ENCODE measurements around the gene CRABP2. TPM values are rescaled to one million over a fixed set of nuclear protein-coding genes. Genes with fewer than 3 reads are reported as not detected.

CRABP2 gene
- polyA plus RNA-seq, 1 of the 3 experiments (the other 2 are of a cell fraction), result 42.1 TPM

- peak within 1 kb of the TSS; percentile 76 to 87 for H3K4me3 ChIP-seq (ENCODE audit: low read depth in 2 of 2, low read length in 1 of 2)
- peak within 1 kb of the TSS; percentile 93 for H3K9ac ChIP-seq
- peak within 1 kb of the TSS; percentile 95 for H3K4me2 ChIP-seq
- H2AFZ ChIP-seq (ENCODE audit: low read depth), result peak within 1 kb of the TSS; percentile 84
- H3K4me1 ChIP-seq (ENCODE audit: control insufficient read depth in 1 of 2, insufficient read depth in 2 of 2, low read depth in 1 of 2, low read length in 1 of 2), result peaks cover 28 to 57% of the 10 kb centered on the region in 2 experiments
- no peaks in the 10 kb centered on the region for H3K27me3 ChIP-seq (ENCODE audit: insufficient read depth)
- peak; percentile 87 for DNase-seq
- H4K20me1 ChIP-seq (ENCODE audit: insufficient read depth), result peaks cover 39% of the 10 kb centered on the region
- no peaks in the 10 kb centered on the region for H3K9me2 ChIP-seq
- peaks cover 72% of the 10 kb centered on the region for H3K79me2 ChIP-seq (ENCODE audit: insufficient read depth)
- ChIA-PET CTCF (interaction anchor here (1.4 to 38.0 kb wide), 16 partner anchors 13 to 200 kb away, joined by 4 to 2702 read pairs (median 30); partner anchors contain the start of genes CRABP2, HDGF, INSRR and MRPL24), POLR2A (interaction anchor here (0.6 to 3.6 kb wide), 17 partner anchors 13 to 133 kb away, joined by 3 to 25 read pairs (median 5); partner anchors contain the start of genes CRABP2, HDGF, MRPL24 and NES)
- peaks cover 24 to 33% of the 10 kb centered on the region in 2 experiments for H3K36me3 ChIP-seq (replicated peaks in 1 of 2; ENCODE audit: control insufficient read depth in 1 of 2, insufficient read depth in 2 of 2, low read length in 1 of 2)
- peak within 1 kb of the TSS; percentile 83 to 88 for H3K27ac ChIP-seq (ENCODE audit: low read depth in 2 of 2, low read length in 1 of 2)
- peaks cover 13% of the 10 kb centered on the region for H3F3A ChIP-seq (replicated peaks; ENCODE audit: insufficient read depth)
- under 1% methylated on average over 29 of the region's 46 CpGs for WGBS (ENCODE audit: low lambda C conversion rate)
- H3K9me3 ChIP-seq, result no peaks in the 10 kb centered on the region
- TF ChIP-seq GABPA (IDR thresholded peaks at IDR 0.05; ENCODE audit: low read depth) (peak; percentile 88), FOSL2 (IDR thresholded peaks at IDR 0.05; ENCODE audit: borderline replicate concordance, low read depth) (no peak), SMC3 (IDR thresholded peaks at IDR 0.05; ENCODE audit: low read depth, low read length) (0 out of 2 replicates have a peak, but pooled peaks have one; percentile 10), MAX (IDR thresholded peaks at IDR 0.05; ENCODE audit: low read depth) (peak; percentile 70), USF2 (IDR thresholded peaks at IDR 0.05; ENCODE audit: borderline replicate concordance, low read depth, low read length) (no peak), IRF3 (IDR thresholded peaks at IDR 0.05; ENCODE audit: low read depth, low read length) (no peak), SIN3A (IDR thresholded peaks at IDR 0.05; ENCODE audit: borderline replicate concordance, low read depth, low read length) (no peak), RCOR1 (IDR thresholded peaks at IDR 0.05; ENCODE audit: low read length) (no peak), TAF1 (IDR thresholded peaks at IDR 0.05; ENCODE audit: borderline replicate concordance, low read depth, low read length) (peak; percentile 54), EP300 (IDR thresholded peaks at IDR 0.05; ENCODE audit: borderline replicate concordance in 1 of 2, low read depth in 1 of 2, low read length in 1 of 2) (no peak), ELF1 (IDR thresholded peaks at IDR 0.05) (peak; percentile 72; the same call in 1 of the 2 replicates), ZBTB33 (IDR thresholded peaks at IDR 0.05; ENCODE audit: borderline replicate concordance, low read depth) (no peak), EZH2phosphoT487 (IDR thresholded peaks at IDR 0.05; ENCODE audit: borderline replicate concordance, low read depth) (no peak), USF1 (IDR thresholded peaks at IDR 0.05; ENCODE audit: borderline replicate concordance, low read depth) (no peak), NRF1 (IDR thresholded peaks at IDR 0.05; ENCODE audit: low read depth, low read length) (peak; percentile 57), CHD2 (IDR thresholded peaks at IDR 0.05; ENCODE audit: low read length, partially characterized antibody) (no peak), MXI1 (IDR thresholded peaks at IDR 0.05; ENCODE audit: low read depth, low read length) (no peak), MEF2A (IDR thresholded peaks at IDR 0.05; ENCODE audit: borderline replicate concordance, low read depth) (no peak), FOXJ3 (CRISPR knock-in tag; IDR thresholded peaks at IDR 0.05) (no peak), FOXM1 (IDR thresholded peaks at IDR 0.05; ENCODE audit: low read depth) (no peak), JUND (IDR thresholded peaks at IDR 0.05) (no peak), POLR2AphosphoS5 (IDR thresholded peaks at IDR 0.05; ENCODE audit: low read depth, low read length) (peak; percentile 53; the same call in 1 of the 2 replicates), GATA2 (CRISPR knock-in tag; IDR thresholded peaks at IDR 0.05) (no peak), RAD21 (IDR thresholded peaks at IDR 0.05; ENCODE audit: low read length) (peak; percentile 9; the same call in 1 of the 2 replicates), NFIC (IDR thresholded peaks at IDR 0.05; ENCODE audit: borderline replicate concordance) (no peak), TCF12 (IDR thresholded peaks at IDR 0.05) (no peak), TEAD4 (IDR thresholded peaks at IDR 0.05; ENCODE audit: borderline replicate concordance, insufficient read depth) (no peak), PBX3 (IDR thresholded peaks at IDR 0.05) (no peak), YY1 (IDR thresholded peaks at IDR 0.05; ENCODE audit: low read depth) (no peak)
These were observed 22.7 kb upstream of the CRABP2 start, which contains the start of gene METTL25B for GRCh38 chr1:156727926-156728598. METTL25B (plus strand) TSS chr1:156728469; CDS start chr1:156729105, 636 bp downstream.

Measured in SK-N-SH (cell line).